Fibroblast of skin of right biceps (primary cell): ENCODE data around the gene MYL11.

Source experiments
- DNase-seq: peaks from one replicate; pipeline ENCODE4 v3.0.0-alpha.2; 2013

Gene MYL11

DNA sequence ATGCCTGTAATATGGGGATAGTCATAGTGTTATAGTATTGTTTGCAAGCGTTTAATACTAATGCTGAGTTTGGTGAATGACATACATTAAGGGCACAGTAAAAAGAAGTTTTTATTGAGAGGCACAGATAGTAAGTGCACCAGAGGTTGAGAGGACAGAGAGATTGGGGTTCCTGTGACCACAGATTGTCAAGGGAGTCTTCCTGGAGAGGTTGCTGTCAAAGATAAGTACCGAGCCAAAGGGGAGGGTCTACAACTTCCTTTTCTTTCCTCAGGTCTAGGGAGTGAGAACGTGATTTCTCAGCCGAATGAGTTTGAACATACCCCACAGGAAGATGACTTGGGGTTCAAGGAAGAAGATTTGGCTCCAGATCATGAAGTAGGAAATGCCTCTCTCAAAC lies 22.5 kb downstream of the MYL11 start:
- no peak for DNase-seq

DNA sequence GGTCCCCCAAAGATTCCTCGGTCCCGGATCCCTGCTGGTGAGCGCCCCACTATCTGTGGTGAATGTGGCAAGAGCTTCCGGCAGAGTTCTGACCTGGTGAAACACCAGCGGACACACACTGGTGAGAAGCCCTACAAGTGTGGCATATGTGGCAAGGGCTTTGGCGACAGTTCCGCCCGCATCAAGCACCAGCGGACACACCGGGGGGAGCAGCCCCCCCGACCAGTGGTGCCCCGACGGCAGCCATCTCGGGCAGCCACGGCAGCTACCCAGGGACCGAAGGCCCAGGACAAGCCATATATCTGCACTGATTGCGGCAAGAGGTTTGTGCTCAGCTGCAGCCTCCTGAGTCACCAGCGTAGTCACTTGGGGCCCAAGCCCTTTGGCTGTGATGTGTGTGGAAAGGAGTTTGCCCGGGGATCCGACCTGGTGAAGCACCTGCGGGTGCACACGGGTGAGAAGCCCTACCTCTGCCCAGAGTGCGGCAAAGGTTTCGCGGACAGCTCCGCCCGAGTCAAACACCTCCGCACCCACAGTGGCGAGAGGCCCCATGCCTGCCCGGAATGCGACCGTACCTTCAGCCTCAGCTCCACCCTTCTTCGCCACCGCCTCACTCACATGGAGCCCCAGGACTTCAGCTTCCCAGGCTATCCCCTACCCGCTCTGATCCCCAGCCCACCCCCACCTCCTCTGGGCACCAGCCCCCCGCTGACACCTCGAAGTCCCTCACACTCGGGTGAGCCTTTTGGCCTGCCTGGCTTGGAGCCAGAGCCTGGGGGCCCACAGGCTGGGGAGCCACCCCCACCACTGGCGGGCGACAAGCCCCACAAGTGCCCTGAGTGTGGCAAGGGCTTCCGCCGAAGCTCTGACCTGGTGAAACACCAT lies 23.4 kb downstream of the MYL11 start:
- no peak for DNase-seq

DNA sequence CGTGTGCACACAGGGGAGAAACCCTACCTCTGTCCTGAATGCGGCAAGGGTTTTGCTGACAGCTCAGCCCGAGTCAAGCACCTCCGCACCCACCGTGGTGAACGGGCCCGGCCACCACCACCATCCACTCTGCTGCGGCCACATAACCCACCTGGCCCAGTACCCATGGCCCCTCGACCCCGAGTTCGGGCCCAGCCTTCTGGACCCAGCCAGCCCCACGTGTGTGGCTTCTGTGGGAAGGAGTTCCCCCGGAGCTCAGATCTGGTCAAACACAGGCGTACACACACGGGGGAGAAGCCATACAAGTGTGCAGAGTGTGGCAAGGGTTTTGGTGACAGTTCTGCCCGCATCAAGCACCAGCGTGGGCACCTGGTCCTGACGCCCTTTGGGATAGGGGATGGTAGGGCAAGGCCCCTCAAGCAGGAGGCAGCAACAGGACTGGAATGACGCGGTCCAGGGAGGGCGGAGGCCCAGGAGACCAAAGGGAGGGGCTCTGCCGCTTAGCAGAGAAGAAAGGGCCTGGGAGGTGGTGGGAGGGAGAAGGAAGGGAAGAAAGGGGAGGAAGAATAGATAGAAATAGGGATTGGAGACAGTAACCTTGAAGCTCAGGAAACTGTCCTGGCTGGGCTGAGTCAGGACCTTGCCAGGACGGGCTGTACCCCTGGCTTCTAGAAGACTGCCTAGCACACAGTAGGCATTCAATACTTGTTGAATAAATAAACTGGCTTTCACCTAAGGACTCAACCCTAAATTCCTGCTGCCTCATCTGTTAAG lies 24.2 kb downstream of the MYL11 start:
- no peak for DNase-seq

DNA sequence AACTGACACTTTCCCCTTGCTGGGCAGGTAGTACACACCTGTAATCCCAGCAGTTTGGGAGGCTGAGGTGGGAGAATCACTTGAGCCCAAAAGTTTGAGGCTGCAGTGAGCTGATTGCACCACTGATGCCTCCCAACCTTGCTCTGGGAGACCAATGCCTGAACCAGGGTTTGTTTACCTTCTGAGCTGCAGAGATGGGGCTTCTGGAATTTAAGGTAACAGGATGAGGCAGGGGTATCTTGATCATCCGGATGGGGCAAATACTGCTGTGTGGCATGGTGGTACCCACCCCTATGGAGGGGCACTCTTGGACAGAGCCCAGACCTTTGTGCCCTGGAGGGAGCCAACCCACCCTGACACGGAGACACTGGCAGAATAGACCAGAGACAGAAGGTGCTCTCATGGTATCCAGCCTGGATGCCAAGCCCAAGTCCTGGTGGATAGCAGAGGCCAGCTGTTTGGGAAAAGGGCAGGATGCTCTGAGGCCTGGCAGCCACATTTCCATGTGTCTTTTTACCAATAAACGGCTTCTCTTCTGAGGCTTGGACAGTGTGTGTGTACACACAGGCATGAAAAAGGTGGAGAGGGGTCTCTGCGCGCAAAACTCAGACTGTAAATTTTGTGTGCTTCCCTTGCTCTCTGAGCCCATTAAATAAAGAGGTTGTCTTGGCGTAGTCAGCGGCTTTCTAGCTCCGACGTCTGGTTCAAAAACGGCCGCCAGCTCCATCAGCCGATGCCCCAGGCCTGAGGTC lies 25.0 kb downstream of the MYL11 start:
- no peak for DNase-seq

DNA sequence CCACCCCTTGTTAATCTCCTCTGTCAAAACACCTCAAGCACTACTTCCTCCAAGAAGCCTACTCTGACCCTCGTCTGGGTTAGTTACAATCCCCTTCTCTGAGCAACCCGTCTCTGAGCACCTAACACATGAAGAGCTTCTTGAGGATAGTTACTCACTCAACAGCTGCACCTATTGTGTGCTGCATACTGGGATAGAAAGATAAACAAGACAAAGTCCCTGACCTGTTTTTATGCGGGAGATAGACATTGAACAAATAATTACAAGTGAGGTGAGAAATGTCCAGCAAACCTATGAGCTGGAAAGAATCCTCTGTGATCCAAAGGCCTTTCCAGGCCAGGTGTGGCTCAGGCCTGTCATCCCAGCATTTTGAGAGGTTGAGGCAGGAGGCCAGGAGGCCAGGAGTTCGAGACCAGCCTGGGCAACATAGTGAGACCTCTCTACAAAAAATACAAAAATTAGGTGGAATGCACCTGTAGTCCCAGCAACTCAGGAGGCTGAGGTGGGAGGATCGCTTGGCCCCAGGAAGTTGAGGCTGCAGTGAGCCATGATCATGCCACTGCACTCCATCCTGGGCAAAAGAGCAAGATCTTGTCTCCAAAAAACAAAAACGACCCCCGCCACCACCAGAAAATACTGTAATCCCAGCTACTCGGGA lies 27.3 kb downstream of the MYL11 start:
- no peak for DNase-seq

DNA sequence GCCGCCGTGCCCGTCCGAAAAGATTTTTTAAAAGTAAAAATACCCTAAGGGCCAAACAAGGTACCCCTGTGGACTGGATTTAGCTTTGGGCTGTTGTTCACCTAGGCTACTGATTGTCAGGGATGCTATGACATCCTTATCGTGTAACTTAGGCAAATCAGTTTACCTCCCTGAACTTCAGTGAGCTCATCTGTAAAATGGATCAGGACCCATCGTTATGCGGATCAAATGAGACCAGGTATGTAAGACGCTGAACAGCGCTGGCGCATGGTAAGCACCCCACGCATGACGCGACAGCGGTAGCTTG lies 32.1 kb downstream of the MYL11 start:
- DNase-seq: no peak

DNA sequence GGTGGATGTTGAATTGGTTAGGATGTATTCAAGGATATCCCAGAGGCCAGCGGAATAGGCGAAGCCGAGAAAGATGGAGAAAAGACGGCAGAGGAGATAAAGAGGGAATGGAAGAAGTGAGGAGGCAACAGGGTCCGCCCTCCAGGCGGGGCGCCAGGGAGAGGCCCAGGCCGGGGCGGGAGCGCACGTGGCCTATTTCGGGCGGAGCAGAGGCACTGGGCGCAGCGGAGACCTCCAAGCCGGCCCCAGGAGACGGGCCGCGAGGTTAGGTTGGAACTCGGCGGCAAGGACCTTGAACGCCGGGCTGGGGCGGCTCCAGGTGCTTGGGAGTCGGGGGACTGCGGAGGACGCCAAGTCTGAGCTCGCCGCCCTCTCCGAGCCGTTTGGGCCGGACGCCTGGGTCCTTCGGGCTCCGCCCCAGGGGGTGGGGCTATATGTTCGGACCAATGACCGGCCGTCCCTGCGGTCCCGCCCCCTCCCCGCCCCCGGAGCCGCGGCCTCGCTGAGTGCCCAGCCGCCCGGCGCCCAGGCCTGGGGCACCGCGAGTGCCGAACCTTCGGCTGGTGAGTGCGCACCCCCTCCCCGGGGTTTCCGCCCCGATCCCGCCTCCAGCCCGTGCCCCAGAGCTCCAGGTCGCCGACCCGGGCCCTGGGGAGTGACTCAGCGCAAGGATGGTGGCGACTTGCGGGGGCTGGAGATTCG lies 32.7 kb downstream of the MYL11 start, which contains the start of gene ZNF771:
TSS of gene ZNF771 (plus strand) at position 505 of the 702 bp plus-strand sequence. CDS start 448 bp downstream, outside the sequence.
- peak; percentile 87 for DNase-seq

DNA sequence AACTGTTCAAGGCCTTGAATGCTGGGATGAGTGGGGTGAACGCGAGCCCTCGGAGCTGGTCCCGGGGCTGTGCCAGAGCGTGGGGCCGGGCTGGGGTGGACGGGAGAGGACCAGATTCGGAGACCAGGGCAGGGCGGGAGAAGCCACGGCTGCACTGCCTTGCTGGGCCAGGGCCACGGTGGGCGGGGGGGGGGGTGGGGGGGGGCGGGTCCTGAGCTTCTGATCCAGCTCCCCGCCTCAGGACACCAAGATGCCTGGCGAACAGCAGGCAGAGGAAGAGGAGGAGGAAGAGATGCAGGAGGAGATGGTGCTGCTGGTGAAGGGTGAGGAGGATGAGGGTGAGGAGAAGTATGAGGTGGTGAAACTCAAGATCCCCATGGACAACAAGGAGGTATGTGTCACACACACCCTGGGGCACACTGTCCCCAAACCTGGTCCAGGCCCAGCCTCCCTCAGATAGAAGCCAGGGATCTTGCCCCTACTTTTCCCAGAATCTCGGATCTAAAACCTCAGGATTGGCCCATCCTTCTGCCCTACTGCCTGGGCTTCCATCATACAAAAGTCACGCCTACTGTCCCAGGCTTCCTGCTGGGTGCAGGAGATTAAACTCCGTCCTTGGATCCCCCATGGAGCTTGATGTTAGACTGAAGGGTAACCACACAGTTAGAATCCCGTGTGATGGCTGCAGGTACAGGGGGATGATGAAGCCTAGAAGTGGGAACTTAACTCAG lies 33.4 kb downstream of the MYL11 start:
- no peak for DNase-seq

DNA sequence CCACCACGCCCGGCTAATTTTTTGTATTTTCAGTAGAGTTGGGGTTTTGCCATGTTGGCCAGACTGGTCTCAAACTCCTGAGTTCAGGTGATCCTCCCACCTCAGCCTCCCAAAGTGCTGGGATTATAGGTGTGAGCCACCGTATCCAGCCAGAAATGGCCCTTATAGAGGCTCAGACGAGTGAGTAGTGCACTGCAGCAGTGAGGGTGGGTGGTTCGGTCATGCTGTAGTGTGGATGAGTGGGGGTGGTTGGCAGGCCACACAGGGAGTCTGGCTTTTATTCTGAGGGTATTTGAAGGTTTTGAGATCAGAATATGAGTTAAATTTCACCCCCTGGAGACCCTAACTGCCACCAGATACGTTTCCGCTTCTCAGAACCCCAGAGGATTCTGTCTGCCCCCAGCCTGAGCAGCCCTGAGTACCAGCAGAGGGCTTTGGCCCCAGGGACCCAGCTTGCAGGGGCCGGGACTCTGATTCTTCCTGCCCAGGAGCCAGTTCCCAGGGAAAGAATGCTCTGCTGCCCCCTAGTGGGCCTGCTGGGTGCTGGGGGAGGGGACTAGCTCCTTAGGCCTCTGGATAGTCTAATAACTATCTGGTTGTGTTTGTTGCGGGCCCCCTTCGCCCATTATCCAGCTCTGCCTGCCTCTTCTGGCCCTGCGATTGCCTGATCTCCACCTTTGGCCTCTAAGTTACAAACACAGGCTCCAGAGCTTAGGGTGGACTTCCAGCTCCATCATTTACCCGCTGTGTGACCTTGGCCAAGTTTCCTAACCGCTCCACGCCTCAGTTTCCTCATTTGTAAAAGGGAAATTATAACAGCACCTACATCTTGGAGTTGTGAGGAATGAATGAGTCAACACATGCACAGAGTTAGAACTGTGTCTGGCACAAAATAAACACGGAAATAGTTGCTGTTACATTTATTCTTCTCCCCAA lies 34.8 kb downstream of the MYL11 start:
- DNase-seq: peak; percentile 82

DNA sequence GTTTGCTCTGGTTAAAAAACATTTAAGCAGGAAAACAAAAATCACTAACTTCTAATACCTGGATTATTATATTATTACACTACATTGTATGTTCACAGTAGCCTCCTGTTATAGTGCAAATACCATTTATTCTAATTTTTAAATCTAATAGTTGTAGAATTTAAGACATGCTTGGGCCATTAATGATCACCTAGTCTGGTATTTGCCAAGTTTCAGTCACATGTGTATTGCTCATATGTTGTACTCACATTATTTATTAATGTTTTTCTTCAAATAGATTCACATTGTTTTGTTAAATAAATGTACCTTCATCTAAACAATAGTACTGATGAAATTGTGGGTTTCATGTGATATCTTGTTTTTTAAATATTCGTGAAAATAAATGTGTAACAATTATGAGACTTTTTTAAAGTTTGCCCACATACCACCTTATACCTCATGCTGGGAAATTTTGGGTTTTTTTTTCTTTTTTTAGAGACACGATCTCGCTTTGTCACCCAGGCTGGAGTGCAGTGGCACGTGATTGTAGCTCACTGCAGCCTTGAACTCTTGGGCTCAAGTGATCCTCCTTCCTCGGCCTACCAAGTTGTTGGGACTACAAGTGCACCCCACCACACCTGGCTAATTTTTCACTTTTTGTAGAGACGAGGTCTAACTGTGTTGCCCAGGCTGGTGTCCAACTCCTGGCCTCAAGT lies 38.7 kb downstream of the MYL11 start:
- DNase-seq: no peak

DNA sequence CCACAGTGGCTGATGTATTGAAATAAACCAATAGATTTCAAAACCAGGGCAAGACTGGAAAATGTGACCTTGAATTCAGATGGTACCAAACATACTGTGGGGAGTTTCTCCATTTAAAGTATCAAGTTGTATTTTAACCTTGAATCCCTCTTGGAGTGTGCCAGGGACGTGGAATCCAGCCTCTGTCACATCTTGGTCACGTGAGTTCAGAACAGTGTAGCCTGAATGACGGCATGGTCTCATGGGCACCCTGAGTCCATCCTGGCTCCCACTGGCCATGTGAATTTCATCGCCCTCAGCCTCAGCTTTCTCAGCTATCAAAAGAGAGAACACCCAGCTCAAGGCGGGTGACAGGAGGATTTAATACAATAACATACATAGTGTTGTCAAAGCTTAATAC lies 39.6 kb downstream of the MYL11 start:
- DNase-seq: no peak

DNA sequence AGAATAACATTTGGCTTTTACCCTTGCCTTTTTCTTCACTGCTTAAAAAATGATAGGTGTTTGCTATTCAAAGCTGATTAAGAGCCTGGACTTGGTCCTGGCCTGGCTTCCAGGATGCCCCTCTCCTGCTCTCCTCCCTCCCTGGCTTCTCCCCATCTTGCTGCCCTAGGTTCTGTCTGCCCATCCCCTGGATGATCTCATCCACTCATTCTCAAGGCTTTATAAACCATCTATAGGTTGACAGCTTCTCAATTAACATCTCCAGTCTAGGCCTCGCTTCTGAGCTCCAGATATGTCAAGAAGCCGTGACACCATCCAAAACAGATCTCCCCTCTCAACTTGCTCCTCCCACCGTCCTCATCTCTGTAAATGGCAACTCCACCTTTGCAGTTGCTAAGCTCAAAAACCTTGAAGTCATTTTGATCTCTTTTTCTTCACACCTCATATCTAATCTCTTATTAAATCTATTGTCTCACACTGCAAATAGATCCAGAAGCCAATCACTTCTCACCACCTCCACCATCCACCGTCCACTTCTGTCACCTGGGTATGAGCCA lies 41.5 kb downstream of the MYL11 start:
- no peak for DNase-seq

DNA sequence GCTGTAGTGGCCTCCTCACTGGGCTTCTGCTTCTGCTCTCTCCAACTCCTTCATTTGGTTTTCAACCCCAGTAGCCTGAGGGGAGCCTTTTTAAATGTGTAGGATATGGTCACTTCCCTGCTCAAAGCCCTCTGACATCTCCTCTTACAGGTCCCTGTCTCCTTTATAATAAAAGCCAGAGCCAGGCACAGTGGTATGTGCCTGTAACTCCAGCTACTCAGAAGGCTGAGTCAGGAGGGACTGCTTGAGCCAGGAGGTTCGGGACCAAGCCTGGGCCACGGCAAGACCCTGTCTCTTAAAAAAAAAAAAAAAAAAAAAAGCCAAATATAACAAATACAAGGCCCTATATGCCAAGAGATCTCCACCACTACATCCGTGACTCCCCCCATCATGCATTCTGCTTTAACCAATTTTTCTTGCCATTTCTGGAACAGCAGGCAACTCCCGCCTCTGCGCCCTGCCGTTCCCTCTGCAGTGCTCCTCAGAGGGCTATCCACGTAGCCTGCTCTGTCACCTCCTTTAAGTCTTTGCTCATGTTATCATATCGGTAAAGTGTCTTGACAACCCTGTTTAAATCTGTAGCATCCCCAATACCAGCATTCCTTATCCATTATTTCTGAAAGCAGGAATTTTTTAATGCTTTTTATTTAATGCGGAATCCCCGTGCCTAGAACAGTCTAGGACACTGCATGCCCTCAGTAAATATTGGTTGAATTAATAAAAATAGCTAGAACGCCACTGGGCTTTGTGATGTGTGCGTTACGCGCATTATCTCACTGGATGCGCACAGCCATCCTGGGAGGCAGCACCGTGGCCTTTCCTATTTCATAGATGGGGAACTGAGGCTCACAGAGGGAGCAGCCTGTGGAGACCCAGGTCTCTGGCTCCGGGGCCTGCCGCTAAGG lies 42.3 kb downstream of the MYL11 start:
- DNase-seq: no peak

DNA sequence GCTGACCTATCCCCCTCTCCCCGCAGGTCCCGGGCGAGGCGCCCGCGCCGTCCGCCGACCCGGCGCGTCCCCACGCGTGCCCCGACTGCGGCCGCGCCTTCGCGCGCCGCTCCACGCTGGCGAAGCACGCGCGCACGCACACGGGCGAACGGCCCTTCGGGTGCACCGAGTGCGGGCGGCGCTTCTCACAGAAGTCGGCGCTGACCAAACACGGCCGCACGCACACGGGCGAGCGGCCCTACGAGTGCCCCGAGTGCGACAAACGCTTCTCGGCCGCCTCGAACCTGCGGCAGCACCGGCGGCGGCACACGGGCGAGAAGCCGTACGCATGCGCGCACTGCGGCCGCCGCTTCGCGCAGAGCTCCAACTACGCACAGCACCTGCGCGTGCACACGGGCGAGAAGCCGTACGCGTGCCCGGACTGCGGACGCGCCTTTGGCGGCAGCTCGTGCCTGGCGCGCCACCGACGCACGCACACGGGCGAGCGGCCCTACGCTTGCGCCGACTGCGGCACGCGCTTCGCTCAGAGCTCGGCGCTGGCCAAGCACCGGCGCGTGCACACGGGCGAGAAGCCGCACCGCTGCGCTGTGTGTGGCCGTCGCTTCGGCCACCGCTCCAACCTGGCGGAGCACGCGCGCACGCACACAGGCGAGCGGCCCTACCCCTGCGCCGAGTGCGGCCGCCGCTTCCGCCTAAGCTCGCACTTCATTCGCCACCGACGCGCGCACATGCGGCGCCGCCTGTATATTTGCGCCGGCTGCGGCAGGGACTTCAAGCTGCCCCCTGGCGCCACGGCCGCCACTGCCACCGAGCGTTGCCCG lies 43.1 kb downstream of the MYL11 start:
- DNase-seq: peak; percentile 91

DNA sequence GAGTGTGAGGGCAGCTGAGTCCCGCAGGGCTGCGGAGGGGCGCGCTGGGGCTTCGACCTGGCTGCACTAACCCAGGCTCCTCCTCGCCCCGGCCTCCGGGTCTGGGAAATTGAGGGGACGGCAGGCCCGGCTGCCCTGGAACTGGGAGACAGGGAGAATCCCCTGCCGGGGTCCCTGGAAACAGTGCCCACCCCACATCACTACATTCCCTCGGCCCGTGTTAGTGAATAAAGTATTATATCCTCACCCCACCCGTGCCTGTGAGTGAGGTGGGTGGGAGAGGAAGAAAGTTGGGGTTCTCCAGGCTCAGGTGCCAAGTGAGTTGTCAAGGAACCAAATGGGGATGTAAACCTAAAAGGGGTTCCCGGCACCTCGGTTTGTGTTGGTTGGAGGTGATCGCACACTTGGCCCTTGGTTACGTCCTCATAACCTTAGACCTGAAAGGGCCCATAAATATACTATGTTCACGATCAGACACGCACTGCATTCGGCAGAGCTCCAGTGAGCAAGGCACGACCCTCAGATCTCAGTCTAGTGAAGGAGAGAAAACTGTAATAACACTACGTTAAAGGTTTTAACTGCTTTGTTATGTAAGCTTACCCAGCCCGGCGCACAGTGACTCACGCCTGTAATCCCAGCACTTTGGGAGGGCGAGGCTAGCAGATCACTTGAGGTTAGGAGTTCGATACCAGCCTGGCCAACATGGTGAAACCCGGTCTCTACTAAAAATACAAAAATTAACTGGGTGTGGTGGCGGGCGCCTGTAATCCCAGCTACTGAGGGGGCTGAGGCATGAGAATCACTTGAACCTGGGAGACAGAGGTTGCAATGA lies 44.0 kb downstream of the MYL11 start:
- no peak for DNase-seq

DNA sequence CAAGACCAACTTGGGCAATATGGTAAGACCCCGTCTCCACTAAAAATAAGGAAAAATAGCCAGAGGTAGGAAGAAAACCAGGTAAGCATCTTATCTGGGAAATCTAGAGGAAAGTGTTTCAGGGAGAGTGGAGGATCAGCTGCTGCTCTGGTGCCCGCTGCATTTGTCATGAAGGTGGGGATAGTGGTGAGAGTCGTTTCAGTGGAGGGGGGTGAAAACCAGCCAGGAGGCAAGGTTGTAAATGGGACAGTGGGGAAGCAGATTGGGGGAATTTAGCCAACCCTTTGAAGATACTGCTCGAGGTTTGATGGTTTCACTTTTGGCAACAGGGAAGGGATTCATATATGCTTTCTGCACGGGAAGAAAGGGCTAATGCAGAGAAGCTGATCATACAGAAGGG lies 46.4 kb downstream of the MYL11 start:
- no peak for DNase-seq
